NCI-H2196 treated with DMSO at 0.1 percent for 48 hours (cell line): Measurements from ENCODE around the gene KLK13.

Experiments
- DNase-seq: peaks from one replicate; lab custom pipeline; 2025; ENCODE audit not compliant: unreplicated experiment; lab: John Stamatoyannopoulos, UW

The KLK13 gene

DNA sequence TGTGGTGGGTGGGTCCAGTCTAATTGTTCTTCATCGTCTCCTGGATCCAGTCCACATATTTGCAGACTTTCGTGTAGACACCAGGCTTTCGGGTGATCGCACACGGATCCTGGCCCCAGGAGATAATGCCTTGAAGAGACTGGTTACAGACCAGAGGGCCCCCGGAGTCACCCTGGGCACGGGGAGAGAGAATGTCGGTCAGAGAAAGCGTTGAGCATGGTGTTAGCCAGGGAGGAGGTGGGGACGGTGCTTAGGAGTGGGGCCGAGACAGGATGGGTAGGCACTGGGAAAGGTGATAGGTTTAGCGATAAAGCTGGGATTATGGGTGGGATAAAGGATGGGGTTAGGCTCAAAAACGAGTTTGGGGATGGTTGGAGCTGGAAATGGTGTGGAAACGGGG is 42.4 kb downstream of the KLK13 start:
- DNase-seq = no peak

GRCh38 chr19:51020988-51021651 is 43.8 kb downstream of the KLK13 start:
- DNase-seq = peak; percentile 70

- DNase-seq = no peak
Measured at GRCh38 chr19:51019544-51019925, 45.4 kb downstream of the KLK13 start, which contains the start of gene KLK10. Gene KLK10, minus strand, starts transcription at chr19:51019709. Its CDS starts 579 bp downstream, at chr19:51019130.

DNA sequence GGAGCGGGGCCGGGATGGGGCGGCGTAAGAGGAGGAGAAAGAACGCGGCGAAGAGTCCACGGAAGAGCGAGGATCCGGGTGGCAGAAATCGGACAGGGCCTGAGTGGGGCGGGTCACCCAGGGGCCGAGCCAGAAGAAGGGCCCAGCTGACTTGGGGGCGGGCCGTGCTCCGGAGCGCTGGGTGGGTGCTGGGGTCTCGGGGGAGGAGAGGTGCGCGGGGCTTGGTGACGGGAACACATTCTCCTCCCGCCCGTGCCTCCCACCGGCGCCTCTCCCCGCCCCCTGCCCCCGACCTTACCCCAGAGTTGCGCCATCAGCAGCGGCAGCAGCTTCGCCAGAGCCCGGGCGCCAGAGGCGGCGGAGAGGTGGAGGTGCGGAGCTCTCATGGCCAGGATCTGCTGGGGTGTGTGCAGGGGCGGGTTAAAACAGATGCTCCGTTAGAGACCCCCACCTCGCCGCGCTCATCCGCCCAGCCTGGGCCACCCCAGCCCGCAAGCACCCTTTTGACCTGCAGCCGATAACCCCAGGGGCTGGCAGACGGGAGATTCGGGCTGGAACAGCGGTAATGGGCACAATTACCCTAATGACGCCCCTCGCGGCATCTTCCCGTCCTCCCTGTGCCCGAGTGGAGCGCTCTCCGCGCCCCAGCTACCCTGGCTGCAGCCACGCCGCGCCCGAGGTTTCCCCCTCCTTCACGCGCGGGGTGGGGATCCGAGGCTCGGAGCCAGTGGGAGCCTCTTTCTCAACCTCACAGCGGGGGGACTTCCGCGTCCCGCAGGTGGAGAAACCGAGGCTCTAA is 45.9 kb downstream of the KLK13 start:
- DNase-seq = no peak

- peak; percentile 65 for DNase-seq
Measured at GRCh38 chr19:51016798-51017683, 47.9 kb downstream of the KLK13 start.

DNA sequence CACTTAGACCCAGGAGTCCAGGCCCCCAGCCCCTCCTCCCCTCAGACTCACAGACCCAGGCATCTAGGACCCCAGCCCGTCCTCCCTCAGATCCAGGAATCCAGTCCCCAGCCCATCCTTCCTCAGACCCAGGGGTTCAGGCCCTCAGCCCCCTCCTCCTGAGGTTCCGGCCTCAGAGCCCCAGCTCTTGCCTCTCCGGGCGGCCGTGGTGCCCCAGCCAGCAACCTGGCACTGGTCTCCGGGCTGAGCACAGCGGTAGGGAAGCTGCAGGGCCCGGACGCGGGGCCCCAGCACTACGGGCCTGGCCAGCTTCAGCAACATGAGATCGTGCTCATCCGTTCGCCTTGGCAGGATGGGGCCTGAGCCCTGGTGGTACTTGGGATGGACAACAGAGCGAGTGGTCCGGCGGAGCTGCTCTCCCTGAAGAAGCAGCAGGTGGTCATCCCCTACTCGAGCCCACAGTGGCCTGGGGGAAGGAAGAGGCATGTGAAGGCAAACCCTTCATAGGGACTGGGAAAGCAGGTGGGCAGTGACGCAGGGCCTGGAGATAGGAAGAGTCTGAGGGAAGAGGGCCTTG is 49.1 kb downstream of the KLK13 start:
- DNase-seq = no peak

GRCh38 chr19:51014242-51014641 is 50.6 kb downstream of the KLK13 start:
- no peak for DNase-seq

- no peak for DNase-seq
Measured at GRCh38 chr19:51012661-51013190, 52.2 kb downstream of the KLK13 start.

DNA sequence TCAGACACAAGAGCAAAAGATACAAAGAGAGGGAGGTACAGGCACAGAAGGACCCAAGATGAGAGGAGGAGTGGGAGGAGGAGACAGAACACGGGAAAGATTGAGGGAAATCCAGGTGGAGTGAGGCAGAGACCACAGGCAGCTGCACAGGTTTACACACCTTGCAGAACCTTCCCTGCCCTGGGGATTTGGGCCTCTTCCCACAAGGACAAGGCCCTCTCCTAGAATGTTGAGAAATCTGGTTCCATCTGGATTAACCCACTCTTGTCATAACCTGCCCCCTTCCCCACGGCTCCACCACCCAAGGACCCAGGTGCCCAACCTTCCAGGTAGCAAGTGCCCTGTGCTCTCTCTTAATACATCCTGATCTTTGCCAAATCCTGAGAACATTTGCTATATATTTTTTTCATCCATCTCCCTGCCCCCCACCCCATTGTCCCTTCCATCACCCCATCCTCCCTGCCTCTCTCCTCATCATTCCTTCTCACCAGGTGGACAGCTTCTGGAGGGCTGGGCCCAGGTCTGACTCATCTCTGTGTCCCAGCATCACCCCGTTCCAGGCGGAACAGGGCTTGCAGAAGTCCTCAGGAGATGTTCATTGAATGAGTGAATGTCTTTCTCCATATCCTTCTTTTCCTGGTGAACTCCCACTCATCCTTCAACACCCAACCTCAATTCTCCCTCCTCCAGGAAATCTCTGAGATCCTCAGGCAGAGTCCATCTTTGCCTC is 54.7 kb downstream of the KLK13 start:
- no peak for DNase-seq

- DNase-seq = no peak
Measured at GRCh38 chr19:51009061-51009891, 55.6 kb downstream of the KLK13 start.

DNA sequence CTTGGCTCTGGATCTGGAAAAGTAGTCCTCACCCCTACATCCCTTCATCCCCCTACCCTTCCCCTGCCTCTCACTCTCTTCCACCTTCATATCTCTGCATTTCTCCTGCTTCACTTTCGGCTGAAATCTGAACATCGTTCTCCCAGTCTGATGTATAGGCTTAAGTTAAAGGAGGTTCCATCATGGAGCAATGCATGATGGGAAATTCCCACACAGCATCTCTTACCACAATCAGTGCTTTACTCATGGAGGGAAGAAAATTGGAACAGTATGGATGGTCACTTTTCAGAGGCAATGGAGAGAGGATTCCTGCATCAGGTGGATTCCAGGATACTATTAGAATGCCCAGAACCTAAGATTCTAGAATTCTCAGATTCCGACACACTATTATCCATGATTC is 57.4 kb downstream of the KLK13 start:
- no peak for DNase-seq

DNA sequence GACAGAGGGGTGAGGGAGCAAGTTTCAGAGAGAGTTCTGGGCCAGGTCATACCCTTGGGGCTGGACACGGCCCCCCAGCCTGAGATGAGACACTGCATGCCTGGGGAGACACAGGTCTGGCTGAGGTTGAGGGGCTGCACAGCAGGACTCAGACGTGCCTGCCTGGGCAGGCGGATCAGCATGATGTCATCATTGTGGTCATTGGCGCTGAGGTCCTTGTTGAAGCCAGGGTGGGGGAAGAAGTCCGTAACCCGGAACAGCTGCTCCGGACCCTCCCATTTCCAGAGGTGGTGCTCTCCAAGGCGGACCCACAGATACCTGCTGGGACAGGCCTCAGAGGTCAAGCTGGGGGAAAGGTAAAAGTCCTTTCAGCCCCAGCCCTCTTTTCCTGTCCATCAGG is 58.5 kb downstream of the KLK13 start:
- DNase-seq = no peak
